ENCODE results near the gene OSBPL8. TPM values are rescaled to one million over a fixed set of nuclear protein-coding genes. Genes with fewer than 3 reads are reported as not detected.
A peak's percentile ranks its signal among the peaks of the same experiment; 100 is the strongest.

The OSBPL8 gene
- total and polyA plus RNA-seq, 9 of the 15 experiments (the other 6 are each of a cell fraction or from before 2014, with no cell fraction given), result 17.4 to 82.7 (median 42.8) TPM

DNA sequence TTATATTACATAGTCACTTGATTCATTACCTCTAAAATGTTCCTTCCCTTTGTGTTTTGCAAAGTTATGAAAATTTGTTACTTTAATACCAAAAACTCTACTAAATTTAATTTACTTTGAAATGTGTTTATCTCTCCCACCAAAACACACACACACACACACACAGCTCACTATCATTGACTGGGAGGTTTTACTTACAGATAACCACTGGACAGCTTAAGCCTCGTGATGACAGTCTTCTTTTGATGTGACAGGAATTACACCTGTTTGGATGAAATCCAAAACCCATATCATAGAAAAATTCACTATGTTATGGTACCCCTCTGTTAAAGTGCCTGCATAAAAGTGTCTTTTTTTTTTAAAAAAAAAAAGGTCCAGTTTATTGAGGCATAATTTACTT lies 227.0 kb downstream of the OSBPL8 start (continued):
- no peak for TF ChIP-seq MXD1 (CRISPR knock-in tag; IDR thresholded peaks at IDR 0.05; ENCODE audit: borderline replicate concordance, poor library complexity, severe bottlenecking)
- no peak for TF ChIP-seq HNRNPH1 (optimal IDR thresholded peaks at IDR 0.05; ENCODE audit: low read depth, low read length)
- no peak for TF ChIP-seq ZNF449 (CRISPR knock-in tag; IDR thresholded peaks at IDR 0.05)
- TF ChIP-seq GABPA (tag; conservative IDR thresholded peaks at IDR 0.05; ENCODE audit: low read depth), result no peak
- TF ChIP-seq CBFA2T3 (IDR thresholded peaks at IDR 0.05), result peak; percentile 64
- no peak for TF ChIP-seq ZNF316 (IDR thresholded peaks at IDR 0.05)
- no peak for TF ChIP-seq RNF2 (IDR thresholded peaks at IDR 0.05)
- TF ChIP-seq, protein P1, sequence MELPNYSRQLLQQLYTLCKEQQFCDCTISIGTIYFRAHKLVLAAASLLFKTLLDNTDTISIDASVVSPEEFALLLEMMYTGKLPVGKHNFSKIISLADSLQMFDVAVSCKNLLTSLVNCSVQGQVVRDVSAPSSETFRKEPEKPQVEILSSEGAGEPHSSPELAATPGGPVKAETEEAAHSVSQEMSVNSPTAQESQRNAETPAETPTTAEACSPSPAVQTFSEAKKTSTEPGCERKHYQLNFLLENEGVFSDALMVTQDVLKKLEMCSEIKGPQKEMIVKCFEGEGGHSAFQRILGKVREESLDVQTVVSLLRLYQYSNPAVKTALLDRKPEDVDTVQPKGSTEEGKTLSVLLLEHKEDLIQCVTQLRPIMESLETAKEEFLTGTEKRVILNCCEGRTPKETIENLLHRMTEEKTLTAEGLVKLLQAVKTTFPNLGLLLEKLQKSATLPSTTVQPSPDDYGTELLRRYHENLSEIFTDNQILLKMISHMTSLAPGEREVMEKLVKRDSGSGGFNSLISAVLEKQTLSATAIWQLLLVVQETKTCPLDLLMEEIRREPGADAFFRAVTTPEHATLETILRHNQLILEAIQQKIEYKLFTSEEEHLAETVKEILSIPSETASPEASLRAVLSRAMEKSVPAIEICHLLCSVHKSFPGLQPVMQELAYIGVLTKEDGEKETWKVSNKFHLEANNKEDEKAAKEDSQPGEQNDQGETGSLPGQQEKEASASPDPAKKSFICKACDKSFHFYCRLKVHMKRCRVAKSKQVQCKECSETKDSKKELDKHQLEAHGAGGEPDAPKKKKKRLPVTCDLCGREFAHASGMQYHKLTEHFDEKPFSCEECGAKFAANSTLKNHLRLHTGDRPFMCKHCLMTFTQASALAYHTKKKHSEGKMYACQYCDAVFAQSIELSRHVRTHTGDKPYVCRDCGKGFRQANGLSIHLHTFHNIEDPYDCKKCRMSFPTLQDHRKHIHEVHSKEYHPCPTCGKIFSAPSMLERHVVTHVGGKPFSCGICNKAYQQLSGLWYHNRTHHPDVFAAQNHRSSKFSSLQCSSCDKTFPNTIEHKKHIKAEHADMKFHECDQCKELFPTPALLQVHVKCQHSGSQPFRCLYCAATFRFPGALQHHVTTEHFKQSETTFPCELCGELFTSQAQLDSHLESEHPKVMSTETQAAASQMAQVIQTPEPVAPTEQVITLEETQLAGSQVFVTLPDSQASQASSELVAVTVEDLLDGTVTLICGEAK (IDR thresholded peaks at IDR 0.05), result no peak
- TF ChIP-seq, protein P1 (CRISPR knock-in tag; IDR thresholded peaks at IDR 0.05), result no peak
- no peak for TF ChIP-seq FOXM1 (IDR thresholded peaks at IDR 0.05; ENCODE audit: low read depth)
- no peak for TF ChIP-seq FOXM1 (CRISPR knock-in tag; IDR thresholded peaks at IDR 0.05; ENCODE audit: low read depth)
- no peak for TF ChIP-seq TAF15 (IDR thresholded peaks at IDR 0.05; ENCODE audit: low read depth, low read length)
- peak; percentile 50 for TF ChIP-seq TAL1 (IDR thresholded peaks at IDR 0.05)
- no peak for TF ChIP-seq XRCC5 (IDR thresholded peaks at IDR 0.05; ENCODE audit: low read depth, low read length)
- TF ChIP-seq, protein P2, sequence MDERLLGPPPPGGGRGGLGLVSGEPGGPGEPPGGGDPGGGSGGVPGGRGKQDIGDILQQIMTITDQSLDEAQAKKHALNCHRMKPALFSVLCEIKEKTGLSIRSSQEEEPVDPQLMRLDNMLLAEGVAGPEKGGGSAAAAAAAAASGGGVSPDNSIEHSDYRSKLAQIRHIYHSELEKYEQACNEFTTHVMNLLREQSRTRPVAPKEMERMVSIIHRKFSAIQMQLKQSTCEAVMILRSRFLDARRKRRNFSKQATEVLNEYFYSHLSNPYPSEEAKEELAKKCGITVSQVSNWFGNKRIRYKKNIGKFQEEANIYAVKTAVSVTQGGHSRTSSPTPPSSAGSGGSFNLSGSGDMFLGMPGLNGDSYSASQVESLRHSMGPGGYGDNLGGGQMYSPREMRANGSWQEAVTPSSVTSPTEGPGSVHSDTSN (CRISPR knock-in tag; IDR thresholded peaks at IDR 0.05; ENCODE audit: low read depth), result no peak
- TF ChIP-seq, protein P2 (tag; conservative IDR thresholded peaks at IDR 0.05; ENCODE audit: low read depth), result 0 out of 2 replicates have a peak, but pooled peaks have one; percentile 40
- no peak for TF ChIP-seq HDAC6 (IDR thresholded peaks at IDR 0.05; ENCODE audit: low read depth, low read length)
